H1 (cell line): ENCODE results near the gene TUBGCP6. TPM values are rescaled to one million over a fixed set of nuclear protein-coding genes. Genes with fewer than 3 reads are reported as not detected.
A peak's percentile ranks its signal among the peaks of the same experiment; 100 is the strongest.

Experiments used
- BRCA1 ChIP-seq: IDR thresholded peaks from 2 replicates; pipeline ENCODE4 v1.6.1; 2012; ENCODE audit warnings: low read depth, low read length, improper control_type of control experiment
- PHF8 ChIP-seq: fragments of 200-600 bp; sonication (generic); conservative IDR thresholded peaks from 2 replicates; pipeline ENCODE4 v1.7.1; 2012; ENCODE audit warnings: low read depth, mild to moderate bottlenecking, inconsistent platforms, low read length, moderate library complexity
- POLR2A ChIP-seq, 2 experiments: IDR thresholded peaks; 1 replicate in 1 of 2; 2 replicates in 1 of 2; pipeline ENCODE4 v1.6.1; 2011; ENCODE audit warnings: low read depth in 2 of 2, low read length in 2 of 2, mild to moderate bottlenecking in 2 of 2; ENCODE audit errors: control extremely low read depth in 1 of 2
- polyA plus RNA-seq, 7 experiments: library from polyadenylated mRNA; depleted of rRNA in 3 of 7; stranded (reverse) in 5 of 7; unstranded in 2 of 7; fragments of >200 nt in 5 of 7; fragments of 200-250 nt in 2 of 7; gene quantifications; 1 replicate in 5 of 7; 2 replicates in 1 of 7; 4 replicates in 1 of 7; pipeline versions ENCODE4 v1.2.1 to v1.2.3, GENCODE V29; 2011 to 2013; ENCODE audit warnings: missing spikeins in 2 of 7, mixed read lengths in 2 of 7
- total RNA-seq: library from RNA; stranded (reverse); fragmentation: NEBNext Ultra II Directional; extraction: Animal tissue kit (Norgen Biotek cat#: 25700); gene quantifications from 2 replicates; pipeline ENCODE4 v1.2.1, GENCODE V29; 2021

Gene TUBGCP6
- total and polyA plus RNA-seq, 2 of the 8 experiments (the other 6 are each of a cell fraction or from before 2014, with no cell fraction given): 24.2 to 24.7 TPM

DNA sequence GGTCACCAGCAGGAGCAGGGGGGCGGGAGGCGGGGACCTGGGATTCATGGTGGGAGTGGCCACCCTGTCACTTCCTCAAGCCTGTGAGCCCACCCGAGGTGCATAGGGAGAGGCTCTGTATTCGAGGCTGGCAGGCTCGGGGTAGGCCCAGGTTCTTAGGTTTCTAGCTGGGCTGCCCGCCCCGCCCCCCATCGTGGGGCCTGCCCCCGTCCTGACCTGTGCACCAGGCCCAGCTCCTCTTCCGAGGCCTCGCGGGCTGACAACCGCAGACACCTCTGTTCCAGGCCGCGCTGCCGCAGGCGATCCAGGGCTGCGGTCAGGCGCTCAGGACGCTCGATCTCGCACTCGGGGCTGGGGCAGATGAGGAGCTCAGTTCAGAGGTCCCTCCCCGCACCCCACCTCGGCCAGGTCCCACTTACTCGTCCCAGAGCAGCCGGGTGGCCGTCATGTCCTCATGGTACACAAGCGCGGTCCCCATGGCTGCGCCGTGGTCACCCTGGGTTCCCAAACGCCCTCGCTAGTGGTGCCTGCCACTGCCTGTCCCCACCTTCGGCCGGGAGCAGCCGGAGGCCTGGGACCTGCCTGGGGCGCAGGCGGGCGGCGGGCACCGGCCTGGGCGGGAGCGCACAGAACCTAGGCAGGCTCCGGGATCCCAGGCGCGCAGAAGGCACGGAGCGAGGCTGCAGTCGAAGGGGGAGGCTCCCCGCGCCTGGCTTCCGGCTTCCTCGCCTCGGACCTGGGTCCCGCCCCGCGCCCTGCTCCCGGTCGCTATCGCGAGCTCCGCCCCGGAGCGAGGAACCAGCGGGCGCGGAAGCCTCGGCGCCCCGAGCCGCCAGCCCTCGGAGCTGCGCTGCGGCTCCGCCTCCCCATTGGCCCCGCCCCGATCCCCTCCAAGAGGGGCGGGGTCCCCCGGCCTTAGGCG is 6.0 kb upstream of the TUBGCP6 start, which contains the start of gene HDAC10 (continued):
- TF ChIP-seq POLR2A (IDR thresholded peaks at IDR 0.05; ENCODE audit: control extremely low read depth in 1 of 2, low read depth in 2 of 2, low read length in 2 of 2): peak in 1 of 2 experiments; percentile 44; a peak in 2 of 3 replicates
- no peak for TF ChIP-seq PHF8
- TF ChIP-seq BRCA1: peak; percentile 63; the same call in 1 of the 2 replicates
